ENCODE results near the gene ZFP36L1.

ZFP36L1 gene

GRCh38 chr14:68762953-68763764 is 29.7 kb downstream of the ZFP36L1 start:
- peak; percentile 68 for DNase-seq (ENCODE audit: low spot score)

DNA sequence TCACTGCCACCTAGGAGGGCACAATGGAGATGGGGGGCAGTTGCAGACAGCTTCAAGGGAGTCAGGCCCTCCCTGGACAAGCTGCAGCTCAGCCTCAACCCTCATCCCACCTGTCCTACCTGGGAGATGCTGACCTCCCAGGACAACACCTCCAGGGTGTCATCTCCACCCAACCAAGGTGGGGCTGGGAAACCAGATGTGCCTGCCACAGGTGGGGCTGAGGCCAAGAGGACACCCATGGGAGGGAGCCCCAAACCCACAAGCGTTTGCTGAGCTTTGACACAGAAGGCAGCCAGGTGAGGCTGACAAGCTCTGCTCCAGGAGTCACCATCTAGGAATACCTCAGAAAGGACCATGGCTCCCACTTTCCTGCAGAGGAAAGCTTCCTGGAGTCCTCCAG is 31.5 kb downstream of the ZFP36L1 start:
- DNase-seq (ENCODE audit: low spot score): no peak

DNA sequence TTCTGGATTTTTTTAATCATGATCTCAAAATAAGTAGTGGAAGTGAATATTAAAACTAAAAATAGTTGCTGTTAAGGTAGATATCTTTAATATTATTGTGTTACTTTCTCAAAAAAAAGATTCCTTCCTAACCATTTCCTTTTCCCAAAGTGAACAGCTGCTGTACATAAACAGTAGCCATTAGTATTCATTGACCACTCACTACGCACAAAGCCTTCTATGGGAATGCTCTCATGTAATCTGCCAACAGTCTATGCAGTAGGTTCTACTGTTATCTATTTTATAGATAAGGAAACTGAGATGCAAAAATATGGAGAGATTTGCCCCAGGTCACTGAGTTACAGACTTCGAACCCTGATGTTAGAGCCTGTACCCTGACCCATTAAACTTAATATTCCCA is 32.1 kb downstream of the ZFP36L1 start:
- DNase-seq (ENCODE audit: low spot score): no peak

DNA sequence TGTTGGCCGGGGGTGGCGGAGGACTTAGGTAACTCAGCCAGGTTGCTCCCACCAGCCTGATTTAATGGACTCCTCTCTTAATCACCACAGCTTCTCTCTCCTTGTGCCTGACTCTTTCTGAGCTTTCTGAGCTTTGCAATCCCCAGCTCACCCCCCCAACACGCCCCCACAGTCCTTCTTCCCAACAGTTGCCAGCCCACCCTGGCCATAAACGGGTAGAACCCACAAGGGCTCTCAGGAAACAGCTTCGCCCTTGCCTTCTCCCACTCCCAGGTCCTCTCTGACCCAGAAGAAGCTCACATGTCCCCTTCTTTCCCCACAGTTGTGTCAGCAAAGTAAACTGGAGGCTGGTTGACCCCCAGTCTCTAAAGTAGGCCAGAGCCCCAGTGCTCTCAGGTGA is 32.9 kb downstream of the ZFP36L1 start:
- DNase-seq (ENCODE audit: low spot score): no peak

DNA sequence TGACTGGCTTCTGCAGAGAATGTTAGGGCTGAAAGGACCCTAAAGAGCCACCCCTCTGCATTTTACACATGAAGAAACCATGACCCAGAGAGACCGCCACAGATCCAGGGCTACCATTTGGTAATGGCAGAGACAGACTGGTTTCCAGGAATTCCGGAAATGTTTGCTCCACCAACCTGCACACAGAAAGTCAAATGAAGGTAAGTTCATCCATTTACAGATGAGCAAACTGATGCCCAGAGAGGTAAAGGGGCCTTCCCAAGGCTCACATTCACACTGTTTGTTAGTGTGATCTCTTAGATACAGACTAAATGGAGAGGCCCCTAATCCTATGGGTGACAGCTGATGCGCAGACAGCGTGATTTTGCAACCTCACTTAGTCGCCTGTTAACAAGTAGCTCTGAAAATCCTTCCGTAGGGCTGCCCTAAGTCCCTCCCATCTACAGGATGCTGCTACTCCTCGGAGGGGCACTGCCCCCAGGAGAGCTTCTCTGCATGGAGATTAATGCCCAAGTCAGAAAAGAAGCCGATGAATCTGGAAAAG is 33.8 kb downstream of the ZFP36L1 start:
- DNase-seq (ENCODE audit: low spot score): no peak

GRCh38 chr14:68758301-68758700 is 34.6 kb downstream of the ZFP36L1 start:
- DNase-seq (ENCODE audit: low spot score): no peak

DNA sequence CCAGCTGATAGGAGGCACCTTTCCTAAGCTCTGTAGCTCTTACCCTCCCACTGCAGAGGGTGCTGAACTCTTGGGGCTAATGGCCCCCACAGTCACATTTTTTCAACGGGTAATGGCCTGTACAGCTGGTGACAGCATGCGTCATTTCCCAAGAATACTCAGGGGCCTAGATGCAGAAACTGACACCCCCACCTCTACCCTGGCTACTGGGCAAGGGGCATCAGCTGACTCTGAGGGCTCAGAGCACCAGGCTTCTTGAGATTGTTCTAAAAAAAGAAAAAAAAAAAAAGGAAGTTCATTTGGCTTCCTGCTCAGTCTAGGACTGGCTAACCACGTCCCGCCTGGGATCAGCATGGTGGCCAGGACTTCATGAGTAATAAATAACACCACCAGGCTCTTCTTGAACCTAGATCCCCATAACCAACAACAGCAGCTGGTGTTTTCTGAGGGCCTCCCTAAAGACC is 35.2 kb downstream of the ZFP36L1 start:
- DNase-seq (ENCODE audit: low spot score): no peak

- peak; percentile 36 for DNase-seq (ENCODE audit: low spot score)
Measured at GRCh38 chr14:68756734-68757133, 36.1 kb downstream of the ZFP36L1 start.

- no peak for DNase-seq (ENCODE audit: low spot score)
Measured at GRCh38 chr14:68756000-68756481, 36.8 kb downstream of the ZFP36L1 start.

DNA sequence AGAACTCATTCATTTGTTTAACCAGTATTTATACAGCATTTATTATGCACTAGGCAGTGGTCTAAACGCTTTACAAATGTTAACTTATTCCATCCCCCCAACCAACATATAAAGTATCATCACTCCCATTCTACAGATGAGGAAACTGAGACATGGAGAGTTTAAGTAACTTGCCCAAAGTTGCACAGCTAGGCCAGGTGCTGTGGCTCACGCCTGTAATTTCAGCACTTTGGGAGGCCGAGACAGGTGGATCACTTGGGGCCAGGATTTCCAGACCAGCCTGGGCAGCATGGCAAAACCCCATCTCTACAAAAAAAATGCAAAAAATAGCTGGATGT is 37.9 kb downstream of the ZFP36L1 start:
- DNase-seq (ENCODE audit: low spot score): no peak

DNA sequence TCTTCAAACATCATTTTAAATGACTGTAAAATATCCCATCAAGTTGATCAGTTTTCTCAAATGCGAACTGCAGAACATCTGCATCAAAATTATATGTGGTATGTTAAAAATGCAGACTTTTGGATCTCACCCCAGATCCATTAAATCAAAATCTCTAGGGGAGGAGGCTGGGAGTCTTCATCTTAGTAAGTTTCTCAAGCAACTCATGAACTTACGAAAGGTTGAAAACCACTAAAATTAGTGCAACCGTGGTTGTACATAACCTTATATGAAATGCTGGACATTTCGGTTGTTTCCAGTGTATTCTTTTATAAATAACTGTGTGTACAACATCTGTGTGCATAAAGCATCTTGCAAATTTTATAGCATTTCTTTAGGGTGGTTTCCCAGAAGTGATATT is 39.2 kb downstream of the ZFP36L1 start:
- DNase-seq (ENCODE audit: low spot score): no peak

- no peak for DNase-seq (ENCODE audit: low spot score)
Measured at GRCh38 chr14:68752271-68753006, 40.4 kb downstream of the ZFP36L1 start.

- peak; percentile 91 for DNase-seq (ENCODE audit: low spot score)
Measured at GRCh38 chr14:68749487-68750475, 43.1 kb downstream of the ZFP36L1 start.

DNA sequence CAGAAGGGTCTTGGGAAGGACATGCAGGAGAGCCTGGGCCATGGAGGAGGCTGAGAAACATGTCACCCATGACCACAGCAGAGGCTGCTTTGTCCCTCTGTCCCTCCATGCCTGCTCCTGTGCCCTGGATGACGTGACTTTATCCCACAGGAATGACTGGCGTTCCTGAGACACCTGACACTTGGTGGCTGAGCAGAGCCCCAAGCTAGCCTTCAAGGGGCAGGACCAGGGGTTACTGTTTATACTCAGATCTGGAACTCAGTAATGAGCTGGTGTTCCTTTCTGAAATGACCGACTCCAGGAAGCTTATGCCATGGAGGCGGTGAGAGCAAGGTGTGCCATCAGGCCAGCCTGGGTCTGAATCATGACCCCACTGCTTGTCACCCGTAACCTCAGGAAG is 44.2 kb downstream of the ZFP36L1 start:
- peak; percentile 85 for DNase-seq (ENCODE audit: low spot score)

GRCh38 chr14:68748260-68748659 is 44.6 kb downstream of the ZFP36L1 start:
- DNase-seq (ENCODE audit: low spot score): no peak

- no peak for DNase-seq (ENCODE audit: low spot score)
Measured at GRCh38 chr14:68747393-68747792, 45.5 kb downstream of the ZFP36L1 start.

- DNase-seq (ENCODE audit: low spot score): no peak
Measured at GRCh38 chr14:68744613-68745012, 48.3 kb downstream of the ZFP36L1 start.

GRCh38 chr14:68741839-68742470 is 50.9 kb downstream of the ZFP36L1 start:
- DNase-seq (ENCODE audit: low spot score): peak; percentile 35

DNA sequence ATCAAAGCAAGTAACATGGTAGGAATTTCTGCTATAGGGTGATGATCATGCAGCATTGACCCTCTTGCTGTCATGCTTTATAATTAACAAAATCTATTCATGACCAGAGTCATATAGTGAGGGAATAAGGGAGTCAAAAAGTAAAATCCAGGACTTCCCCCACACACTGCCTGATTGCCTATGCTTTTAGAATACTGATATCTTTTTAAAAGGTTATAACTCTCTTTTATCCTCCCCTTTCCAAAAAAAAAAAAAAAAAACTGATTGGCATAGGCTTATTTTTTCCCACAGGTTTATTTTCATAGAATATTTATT is 51.4 kb downstream of the ZFP36L1 start:
- DNase-seq (ENCODE audit: low spot score): no peak

GRCh38 chr14:68740788-68741476 is 51.9 kb downstream of the ZFP36L1 start:
- DNase-seq (ENCODE audit: low spot score): no peak

DNA sequence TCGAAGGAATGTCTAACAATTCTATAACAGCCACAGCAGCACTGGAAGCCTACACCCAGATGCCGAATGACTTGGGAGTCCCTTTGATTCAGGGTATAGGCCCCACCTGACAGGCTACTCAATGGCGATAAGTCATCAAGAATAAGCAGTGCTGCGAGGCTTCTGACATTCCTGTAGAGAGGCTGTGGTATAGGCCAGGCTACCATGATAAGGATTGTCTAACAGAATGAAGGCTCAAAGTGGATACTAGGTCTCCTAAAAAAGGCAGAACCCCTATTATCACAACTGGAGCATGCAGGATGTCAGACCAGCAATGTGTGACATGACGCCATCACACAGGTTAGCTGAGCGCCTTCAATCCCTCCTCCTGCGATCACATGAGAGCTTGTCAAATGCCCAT is 53.2 kb downstream of the ZFP36L1 start:
- no peak for DNase-seq (ENCODE audit: low spot score)

All from SW480 (cell line).